ENCODE measurements around the gene ENPP7. TPM values are rescaled to one million over a fixed set of nuclear protein-coding genes. Genes with fewer than 3 reads are reported as not detected.

The ENPP7 gene
- total RNA-seq, 1 donor from 2014 or later, result not detected

GRCh38 chr17:79737046-79737921 lies 6.5 kb downstream of the ENPP7 start:
- H3K27ac Mint-ChIP-seq, result no peak overlapping the region
- peaks cover 19% of the 10 kb centered on the region for H3K4me1 Mint-ChIP-seq
- no peak overlapping the region for H3K4me3 Mint-ChIP-seq
- H3K27me3 Mint-ChIP-seq (ENCODE audit: low read depth), result peaks cover 14% of the 10 kb centered on the region
- no peak for DNase-seq (ENCODE audit: low spot score in 2 of 2, unreplicated experiment in 2 of 2)
- no peaks in the 10 kb centered on the region for H3K9me3 Mint-ChIP-seq
- TF ChIP-seq, protein P1, sequence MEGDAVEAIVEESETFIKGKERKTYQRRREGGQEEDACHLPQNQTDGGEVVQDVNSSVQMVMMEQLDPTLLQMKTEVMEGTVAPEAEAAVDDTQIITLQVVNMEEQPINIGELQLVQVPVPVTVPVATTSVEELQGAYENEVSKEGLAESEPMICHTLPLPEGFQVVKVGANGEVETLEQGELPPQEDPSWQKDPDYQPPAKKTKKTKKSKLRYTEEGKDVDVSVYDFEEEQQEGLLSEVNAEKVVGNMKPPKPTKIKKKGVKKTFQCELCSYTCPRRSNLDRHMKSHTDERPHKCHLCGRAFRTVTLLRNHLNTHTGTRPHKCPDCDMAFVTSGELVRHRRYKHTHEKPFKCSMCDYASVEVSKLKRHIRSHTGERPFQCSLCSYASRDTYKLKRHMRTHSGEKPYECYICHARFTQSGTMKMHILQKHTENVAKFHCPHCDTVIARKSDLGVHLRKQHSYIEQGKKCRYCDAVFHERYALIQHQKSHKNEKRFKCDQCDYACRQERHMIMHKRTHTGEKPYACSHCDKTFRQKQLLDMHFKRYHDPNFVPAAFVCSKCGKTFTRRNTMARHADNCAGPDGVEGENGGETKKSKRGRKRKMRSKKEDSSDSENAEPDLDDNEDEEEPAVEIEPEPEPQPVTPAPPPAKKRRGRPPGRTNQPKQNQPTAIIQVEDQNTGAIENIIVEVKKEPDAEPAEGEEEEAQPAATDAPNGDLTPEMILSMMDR (IDR thresholded peaks at IDR 0.05; ENCODE audit: unreplicated experiment), result no peak
- H3K36me3 Mint-ChIP-seq, result no peaks in the 10 kb centered on the region

DNA sequence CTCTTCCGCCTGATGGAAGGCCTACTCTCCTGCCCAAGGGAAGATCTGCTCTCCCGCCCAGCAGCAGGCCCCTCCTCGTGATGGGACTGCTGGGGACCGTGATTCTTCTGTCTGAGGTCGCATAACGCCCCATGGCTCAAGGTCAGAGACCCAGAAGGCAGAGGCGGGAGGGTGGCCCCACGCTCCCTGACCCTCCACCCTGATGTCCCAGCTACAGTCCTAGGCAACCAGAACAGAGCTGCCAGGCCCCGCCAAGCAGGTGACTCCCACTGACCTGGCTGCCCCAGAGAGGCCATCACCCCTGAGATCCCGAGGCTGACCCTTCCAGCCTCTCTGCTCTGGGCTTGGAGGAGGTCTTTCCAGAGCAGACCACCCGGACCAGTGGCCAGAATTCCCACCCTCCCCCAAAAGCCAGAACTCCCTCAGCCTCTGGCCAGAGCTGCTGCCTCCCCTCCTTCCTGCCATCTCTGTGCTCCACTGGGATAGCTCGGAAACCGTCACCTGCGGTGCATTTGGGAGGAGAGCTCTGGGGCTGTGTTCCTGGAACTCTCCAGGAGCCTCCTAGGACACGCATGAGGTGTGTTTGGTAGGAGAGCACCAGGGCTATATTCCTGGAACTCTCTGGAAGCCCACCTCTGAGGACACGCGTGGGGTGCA lies 7.3 kb downstream of the ENPP7 start:
- no peak for DNase-seq (ENCODE audit: low spot score in 2 of 2, unreplicated experiment in 2 of 2)
- Mint-ChIP-seq H3K4me3 (no peak overlapping the region), H3K9me3 (no peaks in the 10 kb centered on the region), H3K36me3 (no peaks in the 10 kb centered on the region), H3K4me1 (peaks cover 19% of the 10 kb centered on the region), H3K27ac (no peak overlapping the region), H3K27me3 (ENCODE audit: low read depth) (peaks cover 14% of the 10 kb centered on the region)
- TF ChIP-seq, protein P1 (IDR thresholded peaks at IDR 0.05; ENCODE audit: unreplicated experiment), result no peak

DNA sequence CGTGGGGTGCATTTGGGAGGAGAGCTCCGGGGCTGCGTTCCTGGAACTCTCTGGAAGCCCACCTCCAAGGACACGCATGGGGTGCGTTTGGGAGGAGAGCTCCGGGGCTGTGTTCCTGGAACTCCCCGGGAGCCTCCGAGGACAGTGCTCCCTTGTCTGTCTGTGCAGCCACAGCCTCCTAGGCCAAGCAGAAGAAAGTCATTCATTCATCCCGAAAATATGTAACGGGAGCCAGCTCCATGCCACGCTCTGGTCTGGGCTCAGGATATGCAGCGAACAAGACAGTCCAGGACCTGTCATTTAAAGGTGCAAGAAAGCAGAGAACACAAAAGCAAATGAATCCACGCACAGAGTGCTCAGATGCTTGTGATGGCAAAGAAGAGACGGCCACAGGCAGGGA lies 7.9 kb downstream of the ENPP7 start:
- Mint-ChIP-seq H3K36me3 (no peaks in the 10 kb centered on the region), H3K4me3 (no peak overlapping the region), H3K4me1 (peaks cover 19% of the 10 kb centered on the region), H3K27ac (no peak overlapping the region), H3K27me3 (ENCODE audit: low read depth) (peaks cover 19% of the 10 kb centered on the region), H3K9me3 (no peaks in the 10 kb centered on the region)
- TF ChIP-seq, protein P1 (IDR thresholded peaks at IDR 0.05; ENCODE audit: unreplicated experiment), result no peak
- no peak for DNase-seq (ENCODE audit: low spot score in 2 of 2, unreplicated experiment in 2 of 2)

DNA sequence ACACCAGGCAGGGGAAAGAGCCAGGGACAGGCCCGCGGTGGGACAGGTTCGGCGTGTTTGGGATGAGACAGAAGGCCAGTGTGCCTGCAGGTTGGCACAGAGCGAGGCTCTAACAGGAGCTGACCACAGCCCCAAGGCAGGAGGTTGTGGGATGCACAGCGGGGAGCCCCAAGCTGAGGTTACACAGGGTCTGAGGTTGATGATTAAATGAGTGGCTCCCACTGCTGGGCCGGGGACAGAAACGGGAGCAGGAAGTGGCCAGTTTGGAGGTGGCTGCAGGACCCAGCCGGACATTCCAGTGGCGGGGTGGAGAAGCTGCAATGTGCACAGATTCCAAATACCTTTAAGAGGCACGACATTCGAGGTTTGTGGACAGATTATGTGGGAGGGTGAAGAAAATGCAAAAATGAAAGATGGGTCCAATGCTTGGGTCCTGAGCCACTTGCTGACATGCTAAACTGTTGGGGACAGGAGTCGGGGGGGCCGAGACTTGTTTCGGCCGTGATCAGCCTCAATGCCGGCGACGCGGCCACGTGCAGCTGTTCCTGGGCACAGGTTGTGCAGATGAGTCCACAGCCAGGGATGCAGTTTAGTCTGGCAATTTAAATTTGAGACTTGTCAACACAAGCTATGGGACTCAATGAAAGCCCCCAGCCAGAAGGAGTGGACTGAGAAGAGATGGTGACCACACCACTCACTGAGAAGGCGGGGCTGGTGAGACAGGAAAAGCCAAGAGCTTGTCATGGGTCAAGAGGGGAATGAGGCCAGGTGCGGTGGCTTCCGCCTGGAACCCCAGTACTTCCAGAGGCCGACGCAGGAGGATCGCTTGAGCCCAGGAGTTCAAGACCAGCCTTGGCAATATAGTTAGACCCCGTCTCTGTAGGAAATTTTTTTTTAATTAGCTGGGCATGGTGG lies 8.7 kb downstream of the ENPP7 start:
- DNase-seq (ENCODE audit: low spot score in 2 of 2, unreplicated experiment in 2 of 2), result no peak
- H3K4me1 Mint-ChIP-seq, result peaks cover 19% of the 10 kb centered on the region
- H3K9me3 Mint-ChIP-seq, result no peaks in the 10 kb centered on the region
- H3K36me3 Mint-ChIP-seq, result no peaks in the 10 kb centered on the region
- peaks cover 25% of the 10 kb centered on the region for H3K27me3 Mint-ChIP-seq (ENCODE audit: low read depth)
- H3K27ac Mint-ChIP-seq, result no peak overlapping the region
- H3K4me3 Mint-ChIP-seq, result no peak overlapping the region
- TF ChIP-seq, protein P1 (IDR thresholded peaks at IDR 0.05; ENCODE audit: unreplicated experiment), result no peak

- H3K4me3 Mint-ChIP-seq, result no peak overlapping the region
- TF ChIP-seq, protein P1 (IDR thresholded peaks at IDR 0.05; ENCODE audit: unreplicated experiment), result no peak
- no peak for DNase-seq (ENCODE audit: low spot score in 2 of 2, unreplicated experiment in 2 of 2)
- H3K4me1 Mint-ChIP-seq, result peaks cover 19% of the 10 kb centered on the region
- no peak overlapping the region for H3K27ac Mint-ChIP-seq
- no peaks in the 10 kb centered on the region for H3K36me3 Mint-ChIP-seq
- H3K27me3 Mint-ChIP-seq (ENCODE audit: low read depth), result peaks cover 33% of the 10 kb centered on the region
- H3K9me3 Mint-ChIP-seq, result no peaks in the 10 kb centered on the region
Measured at GRCh38 chr17:79740413-79740812, 9.7 kb downstream of the ENPP7 start.
